Hepatocyte (in vitro differentiated cells): ENCODE measurements around the gene EEFSEC. TPM values are rescaled to one million over a fixed set of nuclear protein-coding genes. Genes with fewer than 3 reads are reported as not detected.

Experiments
- DNase-seq: peaks from one replicate; pipeline ENCODE4 v3.0.0-alpha.2; 2016; ENCODE audit warnings: low spot score
- H2AFZ ChIP-seq: fragments of 200-600 bp; sonication (generic); 2 replicates; pipeline ENCODE4 v1.6.0; 2016; ENCODE audit warnings: antibody characterized with exemption, mild to moderate bottlenecking
- H3K27ac ChIP-seq: fragments of 200-600 bp; sonication (generic); 2 replicates; pipeline ENCODE4 v1.5.1; 2016; ENCODE audit warnings: mild to moderate bottlenecking
- H3K27me3 ChIP-seq: fragments of 200-600 bp; sonication (generic); 2 replicates; pipeline ENCODE4 v1.6.1; 2016
- H3K36me3 ChIP-seq: fragments of 200-600 bp; sonication (generic); replicated peaks from 2 replicates; pipeline ENCODE4 v1.5.1; 2016; ENCODE audit warnings: low read depth; ENCODE audit not compliant: insufficient read depth
- H3K4me1 ChIP-seq: fragments of 200-600 bp; sonication (generic); 2 replicates; pipeline ENCODE4 v1.5.1; 2016; ENCODE audit warnings: mild to moderate bottlenecking, moderate library complexity; ENCODE audit not compliant: insufficient read depth
- H3K4me2 ChIP-seq: fragments of 200-600 bp; sonication (generic); 2 replicates; pipeline ENCODE4 v1.6.0; 2016
- H3K4me3 ChIP-seq: fragments of 200-600 bp; sonication (generic); 2 replicates; pipeline ENCODE4 v1.5.1; 2016; ENCODE audit warnings: mild to moderate bottlenecking
- H3K79me2 ChIP-seq: fragments of 200-600 bp; sonication (generic); 2 replicates; pipeline ENCODE4 v1.6.0; 2017; ENCODE audit warnings: mild to moderate bottlenecking
- H3K9me2 ChIP-seq: fragments of 200-600 bp; sonication (generic); replicated peaks from 2 replicates; pipeline ENCODE4 v1.6.0; 2017; ENCODE audit warnings: mild to moderate bottlenecking; ENCODE audit not compliant: insufficient read depth
- H3K9me3 ChIP-seq: fragments of 200-600 bp; sonication (generic); 2 replicates; pipeline ENCODE4 v1.5.1; 2016; ENCODE audit warnings: low read depth, mild to moderate bottlenecking
- H4K20me1 ChIP-seq: fragments of 200-600 bp; sonication (generic); 2 replicates; pipeline ENCODE4 v1.6.0; 2016; ENCODE audit warnings: mild to moderate bottlenecking; ENCODE audit not compliant: insufficient read depth, poor library complexity, severe bottlenecking
- EZH2 ChIP-seq: fragments of 200-600 bp; sonication (generic); IDR thresholded peaks from 2 replicates; pipeline ENCODE4 v1.6.1; 2016; ENCODE audit warnings: antibody characterized with exemption, mild to moderate bottlenecking, borderline replicate concordance
- EZH2phosphoT487 ChIP-seq: fragments of 200-600 bp; sonication (generic); IDR thresholded peaks from one replicate; pipeline ENCODE4 v1.6.1; 2018; ENCODE audit warnings: antibody characterized with exemption, mild to moderate bottlenecking, low read depth, moderate library complexity; ENCODE audit not compliant: unreplicated experiment, severe bottlenecking
- WGBS: methylation state at CpG from one replicate; pipeline ENCODE4 v1.1.6; 2016; ENCODE audit warnings: low lambda C conversion rate; ENCODE audit errors: missing lambda C conversion rate; 5-methylcytosine and 5-hydroxymethylcytosine counted together
- polyA plus RNA-seq: library from polyadenylated mRNA; unstranded; fragments of >200 nt; fragmentation: Nextera tagmentation; extraction: Ambion mirVana; gene quantifications from 2 replicates; pipeline ENCODE4 v1.2.1, GENCODE V29; 2016
- total RNA-seq: library from RNA; depleted of rRNA; stranded (reverse); fragments of >200 nt; gene quantifications from 2 replicates; pipeline ENCODE4 v1.2.3, GENCODE V29; 2014
- TF ChIP-seq, protein P1 (sequence below): fragments of 200-600 bp; sonication (generic); IDR thresholded peaks from 2 replicates; pipeline ENCODE4 v1.5.1; 2016; ENCODE audit warnings: antibody characterized with exemption, mild to moderate bottlenecking; ENCODE audit not compliant: poor library complexity

EEFSEC gene
- total and polyA plus RNA-seq, 2 experiments from 2014 or later: 9.8 to 17.5 TPM

- Histone ChIP-seq H3K4me3 (no peak overlapping the region), H2AFZ (no peak overlapping the region), H3K4me2 (no peak overlapping the region), H3K36me3 (no peaks in the 10 kb centered on the region), H3K27ac (no peak overlapping the region), H3K9me2 (no peaks in the 10 kb centered on the region), H3K27me3 (no peaks in the 10 kb centered on the region), H3K9me3 (no peaks in the 10 kb centered on the region), H4K20me1 (no peaks in the 10 kb centered on the region), H3K4me1 (no peaks in the 10 kb centered on the region), H3K79me2 (no peaks in the 10 kb centered on the region)
- DNase-seq: no peak
- 96% methylated on average over 1 of the region's 1 CpG for WGBS
- no peak for TF ChIP-seq EZH2phosphoT487
- TF ChIP-seq, protein P1, sequence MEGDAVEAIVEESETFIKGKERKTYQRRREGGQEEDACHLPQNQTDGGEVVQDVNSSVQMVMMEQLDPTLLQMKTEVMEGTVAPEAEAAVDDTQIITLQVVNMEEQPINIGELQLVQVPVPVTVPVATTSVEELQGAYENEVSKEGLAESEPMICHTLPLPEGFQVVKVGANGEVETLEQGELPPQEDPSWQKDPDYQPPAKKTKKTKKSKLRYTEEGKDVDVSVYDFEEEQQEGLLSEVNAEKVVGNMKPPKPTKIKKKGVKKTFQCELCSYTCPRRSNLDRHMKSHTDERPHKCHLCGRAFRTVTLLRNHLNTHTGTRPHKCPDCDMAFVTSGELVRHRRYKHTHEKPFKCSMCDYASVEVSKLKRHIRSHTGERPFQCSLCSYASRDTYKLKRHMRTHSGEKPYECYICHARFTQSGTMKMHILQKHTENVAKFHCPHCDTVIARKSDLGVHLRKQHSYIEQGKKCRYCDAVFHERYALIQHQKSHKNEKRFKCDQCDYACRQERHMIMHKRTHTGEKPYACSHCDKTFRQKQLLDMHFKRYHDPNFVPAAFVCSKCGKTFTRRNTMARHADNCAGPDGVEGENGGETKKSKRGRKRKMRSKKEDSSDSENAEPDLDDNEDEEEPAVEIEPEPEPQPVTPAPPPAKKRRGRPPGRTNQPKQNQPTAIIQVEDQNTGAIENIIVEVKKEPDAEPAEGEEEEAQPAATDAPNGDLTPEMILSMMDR: no peak
- TF ChIP-seq EZH2: no peak
Observed at GRCh38 chr3:128293930-128294329, 140.6 kb downstream of the EEFSEC start.

GRCh38 chr3:128294999-128295468, 141.8 kb downstream of the EEFSEC start:
- no peaks in the 10 kb centered on the region for H3K9me2 ChIP-seq
- H2AFZ ChIP-seq: no peak overlapping the region
- no peaks in the 10 kb centered on the region for H3K36me3 ChIP-seq
- TF ChIP-seq, protein P1: no peak
- no peak for TF ChIP-seq EZH2phosphoT487
- TF ChIP-seq EZH2: no peak
- H3K27me3 ChIP-seq: no peaks in the 10 kb centered on the region
- H3K4me3 ChIP-seq: no peak overlapping the region
- 95% methylated on average over 4 of the region's 4 CpGs for WGBS
- no peak overlapping the region for H3K27ac ChIP-seq
- H3K4me2 ChIP-seq: no peak overlapping the region
- H4K20me1 ChIP-seq: no peaks in the 10 kb centered on the region
- no peak for DNase-seq
- no peaks in the 10 kb centered on the region for H3K79me2 ChIP-seq
- no peaks in the 10 kb centered on the region for H3K4me1 ChIP-seq
- no peaks in the 10 kb centered on the region for H3K9me3 ChIP-seq

DNA sequence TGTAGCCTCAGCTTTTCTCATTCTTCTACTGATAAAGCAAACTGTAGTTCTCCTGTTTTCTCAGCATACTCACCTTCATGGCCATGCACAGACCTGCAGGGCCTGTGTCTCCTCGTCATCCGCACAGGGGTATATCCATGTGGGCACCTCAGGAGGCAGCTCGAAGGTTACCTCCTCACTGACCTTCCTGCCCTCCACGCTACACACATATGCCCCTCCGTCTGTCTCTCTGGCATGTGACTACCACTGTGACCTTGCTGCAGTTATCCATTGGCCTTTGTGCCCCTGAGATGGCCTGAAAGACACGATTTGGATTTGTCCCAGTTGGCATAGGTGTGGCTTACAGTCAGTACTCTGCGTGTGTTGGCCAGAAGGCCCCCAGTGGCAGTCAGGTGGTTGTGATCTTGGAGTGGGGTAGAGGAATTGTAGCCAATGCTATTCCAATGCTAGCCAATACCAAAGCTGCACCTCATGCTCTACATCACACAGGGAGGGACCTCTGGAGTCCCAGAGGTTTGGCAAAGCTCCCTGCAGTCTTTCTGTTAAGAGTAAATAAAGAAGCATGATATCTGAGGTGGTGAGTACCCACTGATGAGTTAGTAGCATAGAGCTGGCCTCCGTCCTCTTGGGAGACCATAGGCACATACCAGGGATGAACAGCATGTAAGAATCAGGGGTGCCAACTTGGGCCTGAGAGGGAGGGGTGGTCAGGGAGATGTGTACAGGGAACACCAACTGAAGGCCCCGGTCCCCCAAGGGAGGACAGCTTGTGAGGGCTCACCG, 143.4 kb downstream of the EEFSEC start:
- H3K4me2 ChIP-seq: no peak overlapping the region
- DNase-seq: no peak

More for the DNA sequence above, 143.4 kb downstream of the EEFSEC start:
- Histone ChIP-seq H3K36me3 (no peaks in the 10 kb centered on the region), H3K9me3 (no peaks in the 10 kb centered on the region), H3K4me3 (no peak overlapping the region), H3K27me3 (no peaks in the 10 kb centered on the region), H3K79me2 (no peaks in the 10 kb centered on the region), H4K20me1 (no peaks in the 10 kb centered on the region), H3K9me2 (no peaks in the 10 kb centered on the region), H2AFZ (no peak overlapping the region), H3K4me1 (no peaks in the 10 kb centered on the region), H3K27ac (no peak overlapping the region)
- 93% methylated on average over 10 of the region's 10 CpGs for WGBS
- TF ChIP-seq EZH2phosphoT487 (no peak), EZH2 (no peak)
- TF ChIP-seq, protein P1: no peak
